K562 (cell line): ENCODE measurements around the gene SYNPR. TPM values are rescaled to one million over a fixed set of nuclear protein-coding genes. Genes with fewer than 3 reads are reported as not detected.

Source experiments
- ATAC-seq: fragments of 200-7000 bp; cut with Tn5 transposase; 3 replicates; pipeline ENCODE4 v1.9.1; 2020; ENCODE audit warnings: moderate library complexity
- BruUV-seq: library from RNA; stranded (reverse); fragments of 400-500 nt; replicated peaks from 2 replicates; lab custom pipeline; 2021; lab: Mats Ljungman, UMichigan
- CTCF ChIA-PET: fragments of 300-600 bp; formaldehyde crosslinking; extraction: SDS; loops from one replicate; lab custom pipeline; 2021; ENCODE audit warnings: low intra/inter-chr PET ratio; lab: Yijun Ruan, JAX
- POLR2A ChIA-PET: fragments of 300-600, 350-650 bp; sonication (Branson Sonifier 250); formaldehyde crosslinking; extraction: SDS; loops from one replicate; lab custom pipeline; 2021; ENCODE audit warnings: antibody characterized with exemption, inconsistent platforms; lab: Yijun Ruan, JAX
- DNase-seq, 4 experiments: peaks; one replicate each; pipeline versions ENCODE4 v3.0.0 to v3.0.0-alpha.2; 2011 to 2018; ENCODE audit warnings: low spot score in 3 of 4, mixed read lengths in 3 of 4; ENCODE audit errors: extremely low read depth in 1 of 4
- FAIRE-seq: peaks from 2 replicates; lab custom pipeline; 2011; peaks lifted over from hg19 to GRCh38; lab: Jason Lieb, UNC
- H2AFZ ChIP-seq: 2 replicates; pipeline ENCODE4 v1.6.0; 2011; ENCODE audit warnings: low read depth, low read length, control low read depth, inconsistent platforms
- H3K27ac ChIP-seq: fragments of 200-600 bp; 3 replicates; pipeline ENCODE4 v1.8.0; 2011; ENCODE audit warnings: low read depth, mild to moderate bottlenecking, control low read depth, inconsistent platforms, low read length, moderate library complexity, mixed read lengths; ENCODE audit errors: extremely low read depth
- H3K27me3 ChIP-seq, 2 experiments: fragments of 300-600 bp in 1 of 2; 2 replicates in 1 of 2; 3 replicates in 1 of 2; pipeline versions ENCODE4 v1.6.0 to v1.8.0; 2011; ENCODE audit warnings: inconsistent platforms in 2 of 2, low read length in 2 of 2, mild to moderate bottlenecking in 1 of 2, mixed read lengths in 1 of 2, moderate library complexity in 1 of 2; ENCODE audit not compliant: control insufficient read depth in 2 of 2, insufficient read depth in 2 of 2
- H3K36me3 ChIP-seq: fragments of 300-600 bp; 3 replicates; pipeline ENCODE4 v1.8.0; 2011; ENCODE audit warnings: mild to moderate bottlenecking, low read length, inconsistent platforms; ENCODE audit not compliant: control insufficient read depth, insufficient read depth
- H3K4me1 ChIP-seq, 2 experiments: fragments of 200-600 bp in 1 of 2; replicated peaks in 1 of 2; 2 replicates in 1 of 2; 3 replicates in 1 of 2; pipeline versions ENCODE4 v1.5.1 to v1.8.0; 2011; ENCODE audit warnings: inconsistent platforms in 2 of 2, low read length in 2 of 2, mild to moderate bottlenecking in 1 of 2, mixed read lengths in 1 of 2, moderate library complexity in 1 of 2; ENCODE audit not compliant: control insufficient read depth in 2 of 2, insufficient read depth in 2 of 2
- H3K4me2 ChIP-seq: 2 replicates; pipeline ENCODE4 v1.6.1; 2011; ENCODE audit warnings: low read length, control low read depth, inconsistent platforms, mixed read lengths; ENCODE audit not compliant: insufficient read depth
- H3K4me3 ChIP-seq: fragments of 200-600 bp; sonication (generic), shearing (Covaris generic); 2 replicates; pipeline ENCODE4 v1.5.1; 2016; ENCODE audit warnings: control low read depth, inconsistent platforms
- H3K79me2 ChIP-seq: fragments of 200-600 bp; 3 replicates; pipeline ENCODE4 v1.8.0; 2011; ENCODE audit warnings: low read length, inconsistent platforms; ENCODE audit not compliant: control insufficient read depth, insufficient read depth
- H3K9ac ChIP-seq, 2 experiments: 2 replicates each; pipeline versions ENCODE4 v1.6.0 to v1.6.1; 2011; ENCODE audit warnings: low read depth in 2 of 2, low read length in 2 of 2, control low read depth in 1 of 2, inconsistent platforms in 1 of 2, mild to moderate bottlenecking in 1 of 2, mixed read lengths in 1 of 2; ENCODE audit not compliant: insufficient read depth in 1 of 2
- H3K9me1 ChIP-seq: one replicate; pipeline ENCODE4 v1.6.0; 2011; ENCODE audit warnings: inconsistent platforms, mild to moderate bottlenecking, low read length, moderate library complexity; ENCODE audit not compliant: control insufficient read depth, insufficient read depth
- H3K9me3 ChIP-seq: replicated peaks from 2 replicates; pipeline ENCODE4 v1.5.1; 2011; ENCODE audit warnings: low read depth, low read length, inconsistent platforms; ENCODE audit not compliant: control insufficient read depth, insufficient read depth
- H4K20me1 ChIP-seq: replicated peaks from 2 replicates; pipeline ENCODE4 v1.6.1; 2011; ENCODE audit warnings: low read length, inconsistent platforms, mixed read lengths; ENCODE audit not compliant: control insufficient read depth, insufficient read depth
- ELF1 ChIP-seq: fragments of 200-800 bp; sonication (Bioruptor generic); IDR thresholded peaks from 2 replicates; pipeline ENCODE4 v1.6.1; 2016; ENCODE audit warnings: missing genetic modification characterization, missing compliant biosample characterization
- MTA1 ChIP-seq: fragments of 450-650 bp; IDR thresholded peaks from 2 replicates; pipeline ENCODE4 v1.6.1; 2017; ENCODE audit warnings: borderline replicate concordance
- PHF20 ChIP-seq: fragments of 450-650 bp; IDR thresholded peaks from 2 replicates; pipeline ENCODE4 v1.6.1; 2018; ENCODE audit not compliant: partially characterized antibody
- POLR2H ChIP-seq: IDR thresholded peaks from 2 replicates; pipeline ENCODE4 v1.6.1; 2016; ENCODE audit warnings: missing genetic modification characterization, low read depth, mild to moderate bottlenecking, control low read depth, missing compliant biosample characterization, moderate library complexity
- RAD21 ChIP-seq, 2 experiments: fragments of 250-450 bp in 1 of 2; fragments of 450-650 bp in 1 of 2; sonication (Bioruptor Pico) in 1 of 2; formaldehyde crosslinking in 1 of 2; IDR thresholded peaks in 1 of 2; conservative IDR thresholded peaks in 1 of 2; 2 replicates each; pipeline versions ENCODE4 v1.4.0 to v1.8.0; 2020 to 2022; ENCODE audit warnings: mild to moderate bottlenecking in 2 of 2, moderate library complexity in 1 of 2
- RBM39 ChIP-seq: fragments of 200-400 bp; formaldehyde crosslinking; optimal IDR thresholded peaks from 2 replicates; pipeline ENCODE3; 2018; ENCODE audit warnings: low read depth, low read length
- SAFB2 ChIP-seq: fragments of 200-400 bp; formaldehyde crosslinking; IDR thresholded peaks from 2 replicates; pipeline ENCODE4 v1.6.1; 2018; ENCODE audit warnings: borderline replicate concordance, low read length, low read depth, moderate library complexity; ENCODE audit not compliant: severe bottlenecking
- SP1 ChIP-seq: sonication (generic); formaldehyde crosslinking; IDR thresholded peaks from 2 replicates; pipeline ENCODE4 v1.8.1; 2022; ENCODE audit warnings: mild to moderate bottlenecking, missing genetic modification reagents
- SRSF7 ChIP-seq: fragments of 200-400 bp; formaldehyde crosslinking; optimal IDR thresholded peaks from 2 replicates; pipeline ENCODE3; 2017; ENCODE audit warnings: mild to moderate bottlenecking, low read depth, low read length
- ZNF282 ChIP-seq: sonication (generic); formaldehyde crosslinking; IDR thresholded peaks from 2 replicates; pipeline ENCODE4 v1.8.1; 2023; ENCODE audit warnings: missing genetic modification reagents
- ZNF77 ChIP-seq: fragments of 250-450 bp; sonication (Bioruptor Pico); IDR thresholded peaks from 2 replicates; pipeline ENCODE4 v1.5.0; 2020
- ZNF778 ChIP-seq: fragments of 450-650 bp; formaldehyde crosslinking; IDR thresholded peaks from 2 replicates; pipeline ENCODE4 v1.4.0; 2020; ENCODE audit warnings: mild to moderate bottlenecking, moderate library complexity
- WGBS: fragments of 100-300 bp; shearing (Covaris generic); methylation state at CpG from one replicate; pipeline ENCODE4 v1.1.6; 2016; ENCODE audit warnings: low coverage, mixed read lengths; ENCODE audit not compliant: insufficient coverage; ENCODE audit errors: missing lambda C conversion rate; 5-methylcytosine and 5-hydroxymethylcytosine counted together
- in situ Hi-C: fragments of 300-500 bp; cut with MboI; formaldehyde crosslinking; loops from 4 replicates; pipeline ENCODE4 v1.15.0; 2018; ENCODE audit warnings: inconsistent platforms, mixed read lengths
- intact Hi-C: fragments of 100-400 bp; cut with micrococcal nuclease; formaldehyde crosslinking; loops from 2 replicates; pipeline ENCODE4 v1.14.2; 2022
- polyA plus RNA-seq, 8 experiments: library from polyadenylated mRNA; depleted of rRNA in 4 of 8; stranded (reverse) in 5 of 8; unstranded in 3 of 8; fragments of >200 nt; fragmentation: Nextera tagmentation in 2 of 8; fragmentation: Illumina TruSeq in 1 of 8; extraction: Ambion mirVana in 2 of 8; extraction: Trizol in 1 of 8; gene quantifications; 2 replicates each; pipeline versions ENCODE4 v1.2.1 to v1.2.3, GENCODE V29; 2011 to 2014; ENCODE audit warnings: inconsistent platforms in 1 of 8, missing spikeins in 1 of 8
- total RNA-seq, 7 experiments: library from RNA; depleted of rRNA in 6 of 7; stranded (reverse); fragments of >200 nt in 6 of 7; fragmentation: Illumina TruSeq in 2 of 7; extraction: Trizol in 2 of 7; gene quantifications; 2 replicates each; pipeline versions ENCODE4 v1.2.1 to v1.2.3, GENCODE V29; 2011 to 2021; ENCODE audit warnings: low replicate concordance in 1 of 7
- TF ChIP-seq, protein P1 (sequence below): fragments of 450-650 bp; IDR thresholded peaks from 2 replicates; pipeline ENCODE4 v1.6.1; 2016; ENCODE audit warnings: missing biosample characterization, missing genetic modification characterization
- TF ChIP-seq, protein P2 (sequence below): fragments of 250-450 bp; sonication (Bioruptor Pico); IDR thresholded peaks from 2 replicates; pipeline ENCODE4 v1.4.0; 2020; ENCODE audit warnings: mild to moderate bottlenecking, moderate library complexity, borderline replicate concordance

The SYNPR gene
- total and polyA plus RNA-seq, 9 of the 15 experiments (the other 6 are each of a cell fraction or from before 2014, with no cell fraction given), result not detected

DNA sequence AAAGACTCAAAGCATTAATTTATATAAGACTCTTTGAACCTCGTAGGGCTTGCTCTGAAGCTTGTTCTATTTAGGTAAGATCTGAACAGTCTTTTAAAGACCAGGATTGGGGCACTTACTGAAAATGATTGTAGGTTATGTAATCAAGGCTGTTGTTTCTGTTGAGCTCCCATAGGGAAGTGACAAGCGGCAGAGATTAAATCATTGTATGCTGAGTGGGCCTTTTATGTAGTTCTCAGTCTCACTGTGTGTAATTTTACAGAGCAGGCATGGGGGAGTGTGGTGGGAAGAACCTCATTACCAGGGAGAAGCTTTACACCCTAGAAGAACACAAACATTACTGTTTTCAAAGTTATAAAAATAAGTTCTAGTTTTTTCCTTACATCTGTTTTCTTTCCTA lies 214.4 kb downstream of the SYNPR start:
- H3K36me3 ChIP-seq, result no peaks in the 10 kb centered on the region
- H3K9ac ChIP-seq, result no peak overlapping the region
- WGBS, result 0% methylated on average over 2 of the region's 2 CpGs
- H3K4me1 ChIP-seq, result no peaks in the 10 kb centered on the region
- FAIRE-seq, result no peak
- H3K27me3 ChIP-seq, result no peaks in the 10 kb centered on the region
- ATAC-seq, result no peak
- POLR2A ChIA-PET, result no interaction called here
- H3K9me3 ChIP-seq, result no peaks in the 10 kb centered on the region
- CTCF ChIA-PET, result no interaction called here
- H3K27ac ChIP-seq, result no peak overlapping the region
- intact Hi-C loops (no loop called here), in situ Hi-C loops (no loop called here)
- TF ChIP-seq RBM39 (no peak), SP1 (no peak), SAFB2 (no peak), SRSF7 (no peak), PHF20 (no peak), ZNF778 (CRISPR knock-in tag) (no peak), ELF1 (tag) (no peak), ZNF282 (CRISPR knock-in tag) (no peak), POLR2H (tag) (no peak), ZNF77 (CRISPR knock-in tag) (no peak), MTA1 (no peak), RAD21 (CRISPR knock-in tag; conservative IDR thresholded peaks at IDR 0.05 in 1 of 2, IDR thresholded peaks at IDR 0.05 in 1 of 2) (no peak)
- TF ChIP-seq, protein P1, sequence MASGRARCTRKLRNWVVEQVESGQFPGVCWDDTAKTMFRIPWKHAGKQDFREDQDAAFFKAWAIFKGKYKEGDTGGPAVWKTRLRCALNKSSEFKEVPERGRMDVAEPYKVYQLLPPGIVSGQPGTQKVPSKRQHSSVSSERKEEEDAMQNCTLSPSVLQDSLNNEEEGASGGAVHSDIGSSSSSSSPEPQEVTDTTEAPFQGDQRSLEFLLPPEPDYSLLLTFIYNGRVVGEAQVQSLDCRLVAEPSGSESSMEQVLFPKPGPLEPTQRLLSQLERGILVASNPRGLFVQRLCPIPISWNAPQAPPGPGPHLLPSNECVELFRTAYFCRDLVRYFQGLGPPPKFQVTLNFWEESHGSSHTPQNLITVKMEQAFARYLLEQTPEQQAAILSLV, result no peak
- TF ChIP-seq, protein P2, sequence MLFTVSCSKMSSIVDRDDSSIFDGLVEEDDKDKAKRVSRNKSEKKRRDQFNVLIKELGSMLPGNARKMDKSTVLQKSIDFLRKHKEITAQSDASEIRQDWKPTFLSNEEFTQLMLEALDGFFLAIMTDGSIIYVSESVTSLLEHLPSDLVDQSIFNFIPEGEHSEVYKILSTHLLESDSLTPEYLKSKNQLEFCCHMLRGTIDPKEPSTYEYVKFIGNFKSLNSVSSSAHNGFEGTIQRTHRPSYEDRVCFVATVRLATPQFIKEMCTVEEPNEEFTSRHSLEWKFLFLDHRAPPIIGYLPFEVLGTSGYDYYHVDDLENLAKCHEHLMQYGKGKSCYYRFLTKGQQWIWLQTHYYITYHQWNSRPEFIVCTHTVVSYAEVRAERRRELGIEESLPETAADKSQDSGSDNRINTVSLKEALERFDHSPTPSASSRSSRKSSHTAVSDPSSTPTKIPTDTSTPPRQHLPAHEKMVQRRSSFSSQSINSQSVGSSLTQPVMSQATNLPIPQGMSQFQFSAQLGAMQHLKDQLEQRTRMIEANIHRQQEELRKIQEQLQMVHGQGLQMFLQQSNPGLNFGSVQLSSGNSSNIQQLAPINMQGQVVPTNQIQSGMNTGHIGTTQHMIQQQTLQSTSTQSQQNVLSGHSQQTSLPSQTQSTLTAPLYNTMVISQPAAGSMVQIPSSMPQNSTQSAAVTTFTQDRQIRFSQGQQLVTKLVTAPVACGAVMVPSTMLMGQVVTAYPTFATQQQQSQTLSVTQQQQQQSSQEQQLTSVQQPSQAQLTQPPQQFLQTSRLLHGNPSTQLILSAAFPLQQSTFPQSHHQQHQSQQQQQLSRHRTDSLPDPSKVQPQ (CRISPR knock-in tag), result no peak
- H3K4me3 ChIP-seq, result no peak overlapping the region
- no peaks in the 10 kb centered on the region for H3K9me1 ChIP-seq
- no peak overlapping the region for H2AFZ ChIP-seq
- BruUV-seq, result no TSS peak
- DNase-seq, result no peak
- H3K4me2 ChIP-seq, result no peak overlapping the region
- no peaks in the 10 kb centered on the region for H4K20me1 ChIP-seq
- no peaks in the 10 kb centered on the region for H3K79me2 ChIP-seq
